Motor neuron (in vitro differentiated cells): ENCODE results near the gene EIF4E. TPM values are rescaled to one million over a fixed set of nuclear protein-coding genes. Genes with fewer than 3 reads are reported as not detected.
"Not testable (repeated sequence)": the region's sequence is repeated elsewhere in the genome, so short reads cannot be mapped to it uniquely, and the experiment has no call there.

ENCODE experiments used
- ATAC-seq, 8 experiments: fragments of 200-7000 bp; cut with Tn5 transposase; replicated peaks in 6 of 8; 2 replicates each; pipeline ENCODE4 v1.8.0; 2021; ENCODE audit warnings: mild to moderate bottlenecking in 8 of 8, moderate library complexity in 8 of 8
- H3K27ac ChIP-seq, 2 donors: fragments of 250-450 bp; sonication (Bioruptor Pico); 2 replicates each; pipeline ENCODE4 v1.9.0; 2021; ENCODE audit warnings: antibody characterized with exemption in 2 of 2, mild to moderate bottlenecking in 2 of 2, moderate library complexity in 1 of 2
- H3K4me1 ChIP-seq, 2 donors: fragments of 250-450 bp; sonication (Bioruptor Pico); replicated peaks in 1 of 2; 2 replicates each; pipeline ENCODE4 v1.6.1; 2021; ENCODE audit warnings: antibody characterized with exemption in 2 of 2, mild to moderate bottlenecking in 2 of 2, moderate library complexity in 1 of 2
- H3K4me3 ChIP-seq, 5 donors: fragments of 250-450 bp; sonication (Bioruptor Pico); 2 replicates each; pipeline ENCODE4 v1.9.0; 2021; ENCODE audit warnings: antibody characterized with exemption in 5 of 5, mild to moderate bottlenecking in 5 of 5, moderate library complexity in 4 of 5
- WGBS, 10 experiments: fragments of 450-650 bp; shearing (Covaris generic); methylation state at CpG; one replicate each; pipeline ENCODE4 v1.0.0; 2022; 5-methylcytosine and 5-hydroxymethylcytosine counted together
- in situ Hi-C, 9 experiments: fragments of 400-800 bp; cut with MboI; loops; one replicate each; pipeline ENCODE4 v1.15.0; 2021; ENCODE audit warnings: low sequenced_read_pairs in 9 of 9, low pct_unique_long_range_greater_than_20kb in 2 of 9; ENCODE audit not compliant: unreplicated experiment in 9 of 9
- total RNA-seq, 8 experiments: library from RNA; unstranded; fragments of 300-600 nt; gene quantifications; 2 replicates each; pipeline versions ENCODE4 v1.2.3 to v1.2.4, GENCODE V29; 2022

Gene EIF4E
- total RNA-seq, 8 experiments from 2014 or later = 92.2 to 168 (median 109) TPM

DNA sequence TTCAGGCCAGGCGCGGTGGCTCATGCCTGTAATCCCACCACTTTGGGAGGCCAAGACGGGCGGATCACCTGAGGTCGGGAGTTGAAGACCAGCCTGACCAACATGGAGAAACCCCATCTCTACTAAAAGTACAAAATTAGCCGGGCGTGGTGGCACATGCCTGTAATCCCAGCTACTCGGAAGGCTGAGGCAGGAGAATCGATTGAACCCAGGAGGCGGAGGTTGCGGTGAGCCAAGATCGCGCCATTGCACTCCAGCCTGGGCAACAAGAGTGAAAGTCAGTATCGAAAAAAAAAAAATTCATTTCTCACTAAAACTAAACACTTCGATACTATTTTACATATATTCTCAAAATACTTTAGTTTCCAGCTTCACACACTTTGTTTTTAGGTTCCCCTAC is 2.7 kb downstream of the EIF4E start:
- in situ Hi-C loops = loop anchor here in 1 of 9 experiments (25.0 kb wide), 1 partner anchor 136 kb away; no protein-coding TSS in a partner anchor

DNA sequence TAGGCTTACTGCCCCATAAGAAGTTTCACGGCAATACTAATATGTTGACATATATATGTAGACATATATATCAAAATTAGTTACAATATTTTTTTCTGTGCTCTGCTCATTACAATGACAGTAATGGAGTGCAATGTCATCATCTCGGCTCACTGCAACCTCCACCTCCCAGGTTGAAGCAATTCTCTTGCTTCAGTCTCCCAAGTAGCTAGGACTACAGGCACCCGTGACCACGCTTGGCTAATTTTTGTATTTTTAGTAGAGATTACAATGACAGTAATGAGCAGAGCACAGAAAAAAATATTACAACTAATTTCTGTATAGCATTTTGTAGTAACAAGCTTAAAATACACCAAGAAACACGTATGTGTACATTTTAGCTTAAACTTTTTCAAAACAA is 7.6 kb downstream of the EIF4E start:
- Histone ChIP-seq H3K27ac (no peak overlapping the region), H3K4me1 (no peaks in the 10 kb centered on the region), H3K4me3 (no peak overlapping the region)
- WGBS, 10 experiments = 57 to 100% (median 100%) methylated on average over 1 to 5 of the region's 5 CpGs
- in situ Hi-C loops = loop anchor here in 1 of 9 experiments (25.0 kb wide), 1 partner anchor 259 kb away; the partner anchor contains the start of gene TSPAN5
- ATAC-seq = no peak

More for the DNA sequence above, 2.7 kb downstream of the EIF4E start:
- not testable (repeated sequence) for H3K4me3 ChIP-seq, H3K27ac ChIP-seq, ATAC-seq, H3K4me1 ChIP-seq
- WGBS, 10 experiments = 96 to 100% (median 98%) methylated on average over 3 to 14 of the region's 15 CpGs; no CpG with 5 or more reads in 4 of the 10 experiments

DNA sequence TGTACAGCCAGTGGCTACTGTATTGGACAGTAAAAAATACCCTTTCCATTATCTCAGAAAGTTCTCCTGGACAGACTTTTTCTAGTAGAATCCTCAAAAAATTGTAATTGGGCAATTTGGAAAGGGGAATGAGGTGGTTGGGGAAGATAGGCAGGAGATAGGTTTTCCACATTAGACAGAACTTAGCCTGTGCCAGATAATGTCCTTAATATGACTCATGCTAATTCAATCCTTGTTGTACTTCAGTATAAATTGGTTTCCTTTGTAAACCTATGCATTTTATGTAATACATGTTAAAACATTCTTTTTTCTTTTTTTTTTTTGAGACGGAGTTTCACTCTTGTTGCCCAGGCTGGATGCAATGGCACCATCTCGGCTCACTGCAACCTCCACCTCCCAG is 8.9 kb downstream of the EIF4E start:
- Histone ChIP-seq H3K27ac (no peak overlapping the region), H3K4me3 (no peak overlapping the region), H3K4me1 (no peaks in the 10 kb centered on the region)
- ATAC-seq = no peak
- in situ Hi-C loops = loop anchor here in 1 of 9 experiments (25.0 kb wide), 1 partner anchor 258 kb away; the partner anchor contains the start of gene TSPAN5
- WGBS, 10 experiments = 83 to 100% (median 100%) methylated on average over 1 to 2 of the region's 2 CpGs; no CpG with 5 or more reads in 3 of the 10 experiments

DNA sequence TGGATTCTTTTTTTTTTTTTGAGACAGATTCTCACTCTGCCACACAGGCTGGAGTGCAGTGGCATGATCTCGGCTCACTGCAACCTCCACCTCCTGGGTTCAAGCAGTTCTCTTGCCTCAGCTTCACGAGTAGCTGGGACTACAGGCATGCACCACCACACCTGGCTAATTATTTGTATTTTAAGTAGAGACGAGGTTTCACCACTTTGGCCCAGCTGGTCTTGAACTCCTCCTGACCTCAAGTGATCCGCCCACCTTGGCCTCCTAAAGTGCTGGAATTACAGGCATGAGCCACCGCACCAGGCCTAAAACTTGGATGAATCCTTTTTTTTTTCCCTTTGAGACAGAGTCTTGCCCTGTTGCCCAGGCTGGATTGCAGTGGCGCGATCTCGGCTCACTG is 18.2 kb downstream of the EIF4E start:
- not testable (repeated sequence) for H3K4me1 ChIP-seq, H3K4me3 ChIP-seq, ATAC-seq, H3K27ac ChIP-seq
- WGBS, 10 experiments = 50 to 82% (median 71%) methylated on average over 1 to 8 of the region's 8 CpGs; no CpG with 5 or more reads in 1 of the 10 experiments
- in situ Hi-C loops = loop anchor here in 1 of 9 experiments (25.0 kb wide), 1 partner anchor 248 kb away; the partner anchor contains the start of gene TSPAN5

DNA sequence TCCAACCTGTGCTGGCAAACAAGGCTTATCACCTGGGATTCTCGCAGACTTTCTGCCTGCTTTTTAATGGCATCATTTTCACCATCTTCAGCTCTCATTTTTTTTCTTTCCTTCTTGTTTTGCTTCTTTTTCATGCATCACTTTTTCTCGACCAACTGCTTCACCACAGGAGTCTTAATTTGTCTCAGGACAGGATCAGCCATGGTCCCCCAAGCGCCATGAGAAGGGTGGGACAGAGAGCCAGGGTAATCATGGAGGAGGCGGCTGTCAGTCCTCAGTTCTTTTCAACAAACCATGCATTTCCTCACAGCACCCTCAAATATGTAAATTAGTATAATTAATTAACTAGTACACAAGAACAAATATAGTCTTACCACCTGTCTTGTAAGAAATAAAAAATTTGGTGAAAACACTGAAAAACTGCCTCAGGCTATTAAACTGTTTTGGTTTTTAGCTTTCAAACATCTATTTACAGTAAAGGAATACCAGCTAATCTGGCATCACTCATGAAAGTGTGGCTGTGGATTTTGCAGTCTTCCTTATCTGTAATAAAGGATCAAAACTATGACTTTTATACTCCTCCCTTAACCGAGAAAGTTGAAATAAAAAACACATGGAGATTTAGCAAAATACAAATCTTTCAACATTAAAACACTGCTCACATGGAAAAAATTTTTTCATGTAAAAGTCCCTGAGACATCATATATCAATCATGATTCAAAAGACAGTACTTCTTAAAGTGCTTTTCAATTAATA is 19.1 kb downstream of the EIF4E start:
- ATAC-seq = no peak
- Histone ChIP-seq H3K4me3 (no peak overlapping the region), H3K4me1 (peaks cover 4 to 7% of the 10 kb centered on the region in 2 donors), H3K27ac (no peak overlapping the region)
- 60 to 100% (median 79%) methylated on average over 1 to 5 of the region's 5 CpGs for WGBS, 10 experiments
- in situ Hi-C loops = loop anchor here in 1 of 9 experiments (25.0 kb wide), 1 partner anchor 248 kb away; the partner anchor contains the start of gene TSPAN5

DNA sequence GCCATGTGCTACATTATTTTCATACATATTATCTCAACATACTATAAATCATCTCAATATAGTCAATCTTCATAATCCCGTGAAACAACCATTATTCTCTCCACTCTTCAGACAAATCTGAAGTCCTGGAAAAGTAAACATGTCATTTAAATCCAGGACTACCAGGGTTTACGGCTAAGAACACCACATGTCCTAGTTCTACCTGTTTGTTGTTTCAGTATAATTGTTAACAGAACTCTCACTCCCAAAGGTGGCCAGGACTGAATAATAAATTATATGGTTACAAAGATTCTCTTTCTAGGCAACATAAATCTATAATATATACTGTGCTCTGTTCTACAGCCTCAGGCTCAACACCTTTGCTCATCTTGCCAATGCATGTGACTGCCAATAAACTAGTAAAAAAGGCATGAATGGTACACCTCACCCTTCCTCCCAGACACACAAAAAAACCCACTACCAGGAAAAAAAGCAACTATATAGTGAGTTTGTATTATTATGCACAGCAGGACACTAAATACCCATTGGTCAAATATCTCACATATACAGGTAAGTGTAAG is 20.1 kb downstream of the EIF4E start:
- Histone ChIP-seq H3K4me3 (no peak overlapping the region), H3K4me1 (peaks cover 4 to 7% of the 10 kb centered on the region in 2 donors), H3K27ac (no peak overlapping the region)
- in situ Hi-C loops = loop anchor here in 1 of 9 experiments (25.0 kb wide), 1 partner anchor 246 kb away; the partner anchor contains the start of gene TSPAN5
- WGBS, 10 experiments = 0 to 100% (median 73%) methylated on average over 1 to 2 of the region's 2 CpGs; no CpG with 5 or more reads in 2 of the 10 experiments
- ATAC-seq = no peak

DNA sequence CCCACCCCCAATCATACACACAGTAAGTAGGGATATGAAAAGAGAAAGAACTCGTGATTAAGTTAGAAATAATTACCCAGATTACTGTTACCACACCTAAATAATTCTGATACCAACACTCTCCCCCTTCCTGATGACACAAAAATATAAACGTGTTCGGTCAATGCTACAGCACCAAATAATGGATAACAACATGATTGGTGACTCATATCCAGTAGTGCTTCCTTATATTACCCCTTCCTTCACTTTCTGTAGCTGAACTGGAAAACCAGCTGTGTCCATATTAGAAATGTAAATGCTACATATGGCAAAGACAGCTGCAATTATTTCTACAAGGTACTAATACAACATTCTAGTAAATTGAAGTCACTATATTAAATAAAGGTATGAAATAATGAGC is 20.8 kb downstream of the EIF4E start:
- ATAC-seq = peak in 2 of 8 experiments; percentile 31 to 52
- 79 to 100% (median 100%) methylated on average over 1 to 3 of the region's 3 CpGs; no CpG with 5 or more reads in 1 of the 10 experiments for WGBS, 10 experiments
- no peak overlapping the region for H3K4me3 ChIP-seq
- no peak overlapping the region for H3K27ac ChIP-seq
- H3K4me1 ChIP-seq = peaks cover 4 to 7% of the 10 kb centered on the region in 2 donors
- in situ Hi-C loops = loop anchor here in 1 of 9 experiments (25.0 kb wide), 1 partner anchor 246 kb away; the partner anchor contains the start of gene TSPAN5

DNA sequence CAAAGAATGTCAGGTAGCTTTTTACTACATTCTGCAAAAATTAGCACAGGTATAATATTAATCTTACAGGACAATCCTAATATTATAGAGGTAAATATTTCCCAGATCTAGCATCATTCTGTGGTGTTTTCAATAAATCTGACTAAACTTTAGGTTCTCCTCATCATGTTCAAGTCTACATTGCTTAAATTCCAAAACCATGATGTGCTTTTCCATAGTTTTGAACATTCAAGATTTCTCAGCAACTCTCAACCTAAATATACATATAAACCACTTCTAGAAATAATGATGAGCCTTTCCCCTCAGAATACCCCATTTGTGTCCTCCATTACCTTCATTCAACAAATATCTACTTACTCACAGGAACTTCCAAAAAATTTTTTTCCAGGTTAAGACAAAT is 23.1 kb downstream of the EIF4E start:
- no peak for ATAC-seq
- H3K4me3 ChIP-seq = no peak overlapping the region
- no peak overlapping the region for H3K27ac ChIP-seq
- H3K4me1 ChIP-seq = peaks cover 4 to 6% of the 10 kb centered on the region in 2 donors
- in situ Hi-C loops = loop anchor here in 1 of 9 experiments (25.0 kb wide), 1 partner anchor 244 kb away; the partner anchor contains the start of gene TSPAN5

DNA sequence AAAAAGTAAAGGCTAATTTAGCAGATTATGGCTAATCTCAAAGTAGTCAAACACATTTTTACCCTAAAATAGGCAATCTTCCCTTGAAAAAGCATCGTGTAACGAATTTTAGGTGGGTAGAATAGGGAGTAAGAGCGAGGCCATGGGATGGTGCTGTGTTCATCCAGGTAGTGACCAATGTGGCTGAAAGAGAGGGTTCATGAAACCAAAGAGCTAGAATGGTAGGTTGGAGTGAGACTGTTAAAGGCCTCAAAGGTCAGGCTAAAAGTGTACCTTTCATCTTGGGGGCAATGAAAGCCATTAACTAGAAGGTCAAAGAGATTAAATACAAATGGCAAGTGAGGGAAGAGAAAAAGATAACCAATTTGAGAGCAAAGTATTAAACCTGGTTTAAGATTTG is 23.6 kb downstream of the EIF4E start:
- Histone ChIP-seq H3K27ac (no peak overlapping the region), H3K4me3 (no peak overlapping the region), H3K4me1 (peaks cover 4% of the 10 kb centered on the region in 2 donors)
- ATAC-seq = no peak
- in situ Hi-C loops = loop anchor here in 1 of 9 experiments (25.0 kb wide), 1 partner anchor 243 kb away; the partner anchor contains the start of gene TSPAN5
- WGBS, 10 experiments = 80 to 100% (median 100%) methylated on average over 2 to 3 of the region's 3 CpGs; no CpG with 5 or more reads in 2 of the 10 experiments

DNA sequence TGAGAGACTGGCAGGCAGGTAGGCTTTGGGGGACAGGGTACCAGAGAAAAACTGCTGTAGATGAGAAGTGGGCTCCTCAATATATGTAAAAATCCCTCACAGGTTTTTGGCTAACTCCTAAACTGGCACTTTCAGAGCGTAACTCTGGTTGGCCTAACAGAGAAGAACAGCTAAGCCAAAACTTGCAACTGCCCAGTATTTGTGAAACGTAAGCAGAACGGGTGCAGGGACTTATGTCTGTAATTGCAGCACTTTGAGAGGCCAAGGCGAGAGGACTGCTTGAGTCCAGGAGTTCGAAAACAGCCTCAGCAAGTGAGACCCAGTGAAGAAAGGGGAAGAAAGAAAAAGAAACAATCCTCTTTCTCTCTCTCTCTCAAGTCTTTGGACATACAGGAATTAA is 25.0 kb downstream of the EIF4E start:
- in situ Hi-C loops = loop anchor here in 1 of 9 experiments (25.0 kb wide), 1 partner anchor 242 kb away; the partner anchor contains the start of gene TSPAN5

DNA sequence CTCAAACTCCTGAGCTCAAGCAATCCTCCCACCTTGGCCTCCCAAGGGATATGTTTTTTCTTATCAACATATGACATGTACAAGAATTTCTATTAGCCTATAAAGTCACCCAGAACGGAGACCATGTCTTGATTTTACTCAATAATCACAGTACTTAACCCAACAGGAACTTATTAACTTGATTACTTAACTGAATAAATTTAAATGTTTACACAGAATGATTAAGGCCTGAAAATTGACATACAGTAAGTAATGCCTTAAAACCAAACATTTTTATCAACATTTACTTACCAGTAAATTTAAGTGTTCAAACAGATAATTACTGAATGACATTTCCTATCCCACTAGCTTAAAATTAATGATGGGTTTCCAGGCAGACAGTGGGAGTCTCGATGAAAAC is 25.4 kb downstream of the EIF4E start:
- 81 to 100% (median 100%) methylated on average over 1 to 2 of the region's 2 CpGs; no CpG with 5 or more reads in 1 of the 10 experiments for WGBS, 10 experiments
- H3K4me3 ChIP-seq = no peak overlapping the region
- in situ Hi-C loops = loop anchor here in 1 of 9 experiments (25.0 kb wide), 1 partner anchor 241 kb away; the partner anchor contains the start of gene TSPAN5
- H3K27ac ChIP-seq = no peak overlapping the region
- ATAC-seq = no peak
- peaks cover 0 to under 1% of the 10 kb centered on the region in 2 donors for H3K4me1 ChIP-seq

More for the DNA sequence above, 25.0 kb downstream of the EIF4E start:
- WGBS, 10 experiments = 82 to 100% (median 95%) methylated on average over 1 to 5 of the region's 5 CpGs; no CpG with 5 or more reads in 1 of the 10 experiments
- no peak overlapping the region for H3K4me3 ChIP-seq
- H3K27ac ChIP-seq = no peak overlapping the region
- H3K4me1 ChIP-seq = peaks cover 0 to 4% of the 10 kb centered on the region in 2 donors
- no peak for ATAC-seq

DNA sequence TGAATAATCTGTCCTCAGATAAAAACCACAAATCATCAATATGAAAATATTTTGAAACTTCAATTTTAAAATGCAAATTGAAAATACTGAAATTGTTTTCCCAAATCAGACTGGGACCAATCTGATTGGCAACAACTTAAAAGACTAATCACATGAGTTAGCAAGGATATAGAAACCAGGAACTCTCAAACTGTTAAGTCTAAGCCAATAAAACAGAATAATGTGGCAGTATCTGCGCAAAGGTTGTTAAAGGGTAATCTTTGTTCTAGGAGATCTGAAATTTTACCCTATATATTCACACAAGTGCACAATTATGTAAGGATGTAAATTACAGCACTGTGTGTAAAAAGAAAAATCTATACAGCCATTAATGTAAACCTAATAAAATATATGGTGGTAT is 29.7 kb downstream of the EIF4E start:
- no peak overlapping the region for H3K4me3 ChIP-seq
- H3K4me1 ChIP-seq = no peaks in the 10 kb centered on the region
- WGBS, 10 experiments = 80 to 100% (median 100%) methylated on average over 1 of the region's 1 CpG; no CpG with 5 or more reads in 2 of the 10 experiments
- in situ Hi-C loops = no loop called here
- no peak for ATAC-seq
- H3K27ac ChIP-seq = no peak overlapping the region
